Dedifferentiated amniotic fluid mesenchymal stem cell (primary cell): ENCODE data around the gene RHOU.

ENCODE experiments used
- DNase-seq: peaks from one replicate; pipeline ENCODE4 v3.0.0-alpha.2; 2016; ENCODE audit errors: extremely low spot score

The RHOU gene

DNA sequence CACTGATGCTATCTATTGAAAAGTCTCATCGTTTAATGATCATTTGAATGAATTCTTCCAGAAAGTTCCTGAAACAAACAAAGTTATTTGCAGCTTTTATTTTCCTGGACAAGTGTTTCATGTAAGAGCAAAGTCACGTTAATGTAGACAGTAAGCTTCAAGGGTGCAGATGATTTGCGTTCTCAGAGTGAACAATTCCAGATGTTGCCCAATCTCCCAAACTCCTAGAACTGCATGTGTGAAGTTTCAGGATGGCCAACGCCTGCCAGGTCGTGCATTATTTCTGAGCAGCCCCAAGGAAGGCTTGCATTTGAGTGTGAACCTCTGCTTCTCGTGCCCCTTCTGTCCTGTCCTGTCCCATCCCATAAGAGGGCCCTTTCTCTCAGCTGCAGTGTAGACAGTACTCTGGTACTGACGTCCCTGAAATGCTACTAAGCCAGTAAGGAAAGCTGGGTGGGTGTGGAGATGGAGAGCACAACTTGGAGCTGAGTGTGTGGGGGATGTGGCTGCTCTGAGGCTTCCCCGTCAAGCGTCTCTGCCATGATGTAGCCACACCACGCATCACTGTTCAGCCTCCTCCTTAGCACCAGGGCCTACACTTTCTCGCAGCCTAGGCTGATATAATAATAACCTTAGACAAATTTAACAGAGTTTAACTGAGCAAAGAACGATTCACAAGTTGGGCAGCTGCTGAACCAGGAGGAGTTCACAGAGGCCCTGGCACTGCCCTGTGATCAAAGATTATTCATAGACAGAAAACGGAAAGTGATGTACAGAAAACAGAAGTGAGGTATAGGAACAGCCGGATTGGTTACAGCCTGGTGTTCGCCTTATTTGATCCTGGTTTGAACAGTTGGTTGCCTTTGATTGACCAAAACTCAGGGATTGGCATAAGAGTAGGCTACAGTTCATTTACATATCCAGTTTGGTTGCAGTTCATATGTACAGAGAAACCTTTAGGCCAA is 50.4 kb downstream of the RHOU start:
- no peak for DNase-seq

DNA sequence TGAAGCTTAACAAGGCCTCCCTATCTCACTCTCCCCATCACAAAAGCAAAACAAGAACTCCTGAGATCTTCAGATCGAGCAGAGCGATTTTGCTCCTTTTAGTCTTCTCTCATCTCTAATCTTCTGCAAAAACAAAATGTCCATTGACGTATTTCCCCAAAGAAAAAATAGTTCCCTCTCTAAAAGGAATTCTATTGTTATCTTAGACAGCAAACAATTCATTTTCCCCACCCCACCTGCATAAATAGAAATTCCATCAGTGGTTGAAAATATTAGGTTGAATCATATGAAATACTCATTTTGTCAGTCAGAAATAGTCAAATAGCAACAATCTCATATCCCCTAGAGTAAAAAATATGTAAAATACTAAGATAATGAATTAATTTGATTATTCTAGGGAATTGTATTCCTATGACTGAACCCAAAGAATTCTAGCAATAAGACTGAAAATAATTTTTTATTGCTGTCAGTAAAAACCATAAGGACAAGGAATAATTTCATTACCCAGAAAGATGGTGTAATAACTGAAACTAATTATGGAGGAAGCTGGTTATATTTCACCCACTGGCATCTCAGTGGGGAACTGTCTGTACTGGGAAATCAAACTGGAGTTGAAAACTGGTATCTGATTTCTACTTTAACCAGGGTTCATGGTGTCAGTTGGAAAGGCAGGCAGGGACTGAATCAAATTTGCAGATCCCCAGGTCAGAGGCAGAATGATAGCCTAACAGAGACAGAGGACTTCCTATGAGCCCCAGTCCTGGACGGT is 51.3 kb downstream of the RHOU start:
- no peak for DNase-seq

DNA sequence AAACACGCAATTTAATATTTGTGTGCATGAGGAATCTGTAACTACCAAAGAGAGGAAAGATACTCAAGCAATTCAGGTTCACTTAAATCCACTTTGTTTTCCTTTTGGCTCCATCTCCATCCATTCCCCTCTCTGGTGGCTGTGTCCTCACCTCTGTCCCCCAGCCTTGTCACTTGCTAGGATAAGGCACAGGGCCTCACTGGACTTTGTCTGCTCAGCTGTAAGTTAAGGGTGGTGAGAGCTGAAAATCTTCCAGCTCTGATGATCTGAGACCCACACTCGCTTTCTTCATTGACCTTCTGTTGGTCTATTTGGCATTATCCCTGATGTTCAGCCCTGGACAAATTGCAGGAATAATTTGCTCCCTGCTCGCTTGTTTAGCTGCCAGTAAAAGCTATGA is 56.5 kb downstream of the RHOU start:
- no peak for DNase-seq

DNA sequence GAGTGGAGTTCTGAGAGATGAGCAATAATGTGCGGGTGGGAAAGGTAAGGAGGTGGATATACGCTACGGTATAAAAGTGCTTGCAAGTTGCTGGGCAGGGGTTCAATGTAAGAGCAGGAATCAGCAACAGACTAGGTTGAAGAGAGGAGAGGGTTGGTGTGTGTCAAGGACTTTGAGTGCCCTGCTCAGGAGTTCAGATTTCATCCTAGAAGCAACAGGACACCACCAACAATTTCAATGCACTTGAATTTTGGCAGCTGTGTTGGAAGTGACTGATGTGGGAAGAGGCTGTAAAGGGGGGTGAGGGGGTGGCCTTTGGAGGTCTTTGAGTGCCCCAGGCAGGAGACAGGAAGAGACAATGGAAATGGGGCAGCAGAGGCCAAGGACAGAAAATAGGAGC is 57.3 kb downstream of the RHOU start:
- DNase-seq: no peak

DNA sequence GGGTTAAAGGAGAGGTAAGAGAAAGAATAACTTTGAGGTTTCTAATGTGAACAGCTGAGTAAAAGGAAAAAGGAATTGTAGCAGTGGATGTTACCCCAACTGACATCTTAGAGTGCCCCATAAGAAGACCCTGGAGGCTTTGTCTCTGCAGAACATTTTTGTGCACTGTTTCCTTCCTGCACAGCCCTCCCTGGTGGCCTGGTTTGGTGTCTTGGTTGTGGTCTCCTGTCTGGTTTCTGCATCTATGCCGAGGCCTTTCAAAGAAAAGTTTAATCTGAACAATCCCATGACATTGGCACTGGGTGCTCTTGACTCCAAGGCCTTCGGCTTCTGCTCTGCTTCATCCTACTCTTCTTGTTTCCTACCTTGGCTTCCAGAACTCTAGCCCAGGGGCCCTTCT is 57.8 kb downstream of the RHOU start:
- no peak for DNase-seq

DNA sequence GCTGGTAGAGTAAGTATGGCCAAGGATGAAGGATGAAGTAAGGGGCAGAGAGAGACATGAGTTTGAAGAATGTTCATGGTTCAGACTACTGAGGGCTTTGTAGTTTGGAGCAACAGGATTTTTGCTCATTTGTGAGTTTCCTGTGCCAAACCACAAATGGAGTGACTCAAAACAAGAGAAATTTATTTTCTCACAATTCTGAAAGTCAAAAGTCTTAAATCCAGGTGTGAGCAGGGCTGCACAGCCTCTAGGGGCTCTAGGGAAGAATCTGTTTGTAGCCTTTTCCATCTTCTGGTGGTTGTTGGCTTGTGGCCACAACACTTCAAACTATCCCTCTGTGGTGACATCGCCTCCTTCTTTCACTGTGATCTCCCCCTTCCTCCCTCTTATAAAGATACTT is 58.9 kb downstream of the RHOU start:
- no peak for DNase-seq

DNA sequence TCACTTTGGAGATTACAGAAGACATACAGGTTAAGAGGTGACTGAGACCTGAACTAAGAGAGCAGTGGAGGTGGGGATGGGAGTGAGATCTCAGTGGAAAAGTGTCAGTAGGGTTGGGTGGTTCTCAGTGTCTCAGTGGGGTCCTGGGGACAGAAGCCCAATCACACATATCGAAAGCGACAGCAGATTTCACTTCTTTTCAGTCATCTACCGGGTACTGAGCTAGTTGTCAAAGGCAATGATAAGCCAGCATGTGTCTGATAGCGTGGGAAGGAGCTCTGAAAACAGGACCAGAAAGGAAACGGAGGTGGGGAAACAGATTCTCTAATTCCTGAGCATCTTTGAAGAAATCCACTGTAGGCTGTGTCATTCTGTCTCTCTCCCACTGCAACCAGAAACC is 59.5 kb downstream of the RHOU start:
- no peak for DNase-seq

DNA sequence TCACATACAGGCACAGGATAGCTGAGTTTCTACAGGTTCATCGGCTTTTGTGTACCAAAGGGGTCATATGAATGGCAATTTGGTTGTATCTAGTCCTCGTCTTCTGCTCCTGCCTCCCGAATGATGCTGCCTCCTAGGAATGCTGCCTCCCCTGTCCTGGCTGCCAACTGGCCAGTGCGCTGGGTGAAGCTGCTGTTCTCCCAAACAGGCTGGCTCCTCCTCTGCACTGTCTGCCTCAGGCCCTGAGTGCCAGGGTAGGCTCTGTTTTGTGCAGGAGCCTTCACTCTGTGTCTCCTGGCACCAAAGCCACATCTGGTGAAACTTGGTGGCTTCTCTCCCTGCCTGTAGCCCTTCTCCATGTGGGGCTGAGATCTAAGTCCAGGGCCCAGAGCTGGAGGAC is 60.3 kb downstream of the RHOU start:
- no peak for DNase-seq
